H1 (cell line): ENCODE data around the gene EN2. TPM values are rescaled to one million over a fixed set of nuclear protein-coding genes. Genes with fewer than 3 reads are reported as not detected.
A peak's percentile ranks its signal among the peaks of the same experiment; 100 is the strongest.

Source experiments
- CTCF ChIA-PET: fragments of 300-600 bp; sonication (Branson Sonifier 250); formaldehyde crosslinking; loops from one replicate; lab custom pipeline; 2021; ENCODE audit not compliant: partially characterized antibody; lab: Charles Lee
- POLR2A ChIA-PET: fragments of 300-600 bp; sonication (Branson Sonifier 250); formaldehyde crosslinking; loops from one replicate; lab custom pipeline; 2021; ENCODE audit warnings: inconsistent platforms; ENCODE audit not compliant: partially characterized antibody; lab: Charles Lee
- DNase-seq, 2 experiments: peaks; one replicate each; pipeline versions ENCODE4 v3.0.0 to v3.0.0-alpha.2; 2010 to 2022; ENCODE audit warnings: low spot score in 2 of 2, low read depth in 1 of 2, mixed read lengths in 1 of 2
- FAIRE-seq: peaks from 2 replicates; lab custom pipeline; 2011; peaks lifted over from hg19 to GRCh38; lab: Jason Lieb, UNC
- H2AFZ ChIP-seq: 2 replicates; pipeline ENCODE4 v1.8.1; 2012; ENCODE audit warnings: low read length, inconsistent platforms
- H2AK5ac ChIP-seq: 2 replicates; pipeline ENCODE4 v1.6.1; 2013; ENCODE audit warnings: low read depth, low read length
- H2BK120ac ChIP-seq: replicated peaks from 2 replicates; pipeline ENCODE3; 2013; ENCODE audit warnings: low read depth, low read length, inconsistent platforms
- H2BK12ac ChIP-seq: 2 replicates; pipeline ENCODE4 v1.6.1; 2013; ENCODE audit warnings: low read depth, low read length
- H2BK15ac ChIP-seq: 2 replicates; pipeline ENCODE4 v1.6.1; 2013; ENCODE audit warnings: low read length
- H2BK20ac ChIP-seq: 2 replicates; pipeline ENCODE4 v1.6.1; 2013; ENCODE audit warnings: low read length
- H2BK5ac ChIP-seq: 2 replicates; pipeline ENCODE4 v1.6.1; 2013; ENCODE audit warnings: low read depth, low read length
- H3K14ac ChIP-seq: 2 replicates; pipeline ENCODE4 v1.6.1; 2013; ENCODE audit warnings: inconsistent platforms; ENCODE audit not compliant: insufficient read length
- H3K18ac ChIP-seq: 2 replicates; pipeline ENCODE4 v1.6.1; 2013; ENCODE audit warnings: low read length; ENCODE audit errors: extremely low read depth
- H3K23ac ChIP-seq: 2 replicates; pipeline ENCODE4 v1.6.1; 2013; ENCODE audit warnings: inconsistent platforms; ENCODE audit not compliant: insufficient read length
- H3K23me2 ChIP-seq: 2 replicates; pipeline ENCODE4 v1.6.1; 2013; ENCODE audit warnings: low read depth, low read length
- H3K27ac ChIP-seq: 2 replicates; pipeline ENCODE4 v1.6.1; 2011; ENCODE audit warnings: low read depth, low read length, inconsistent platforms
- H3K27me3 ChIP-seq, 4 experiments: replicated peaks in 1 of 4; 1 replicate in 1 of 4; 2 replicates in 3 of 4; pipeline versions ENCODE4 v1.6.1 to v1.8.1; 2011 to 2013; ENCODE audit warnings: low read length in 3 of 4, mild to moderate bottlenecking in 3 of 4, inconsistent platforms in 2 of 4, mixed read lengths in 2 of 4, moderate library complexity in 1 of 4; ENCODE audit not compliant: control insufficient read depth in 3 of 4, insufficient read depth in 3 of 4; ENCODE audit errors: extremely low read depth in 1 of 4
- H3K36me3 ChIP-seq, 4 experiments: 2 replicates each; pipeline versions ENCODE4 v1.6.1 to v1.8.1; 2011 to 2013; ENCODE audit warnings: mild to moderate bottlenecking in 4 of 4, low read length in 3 of 4, moderate library complexity in 2 of 4, control low read depth in 1 of 4, inconsistent platforms in 1 of 4; ENCODE audit not compliant: insufficient read depth in 4 of 4, control insufficient read depth in 2 of 4
- H3K4ac ChIP-seq: replicated peaks from 2 replicates; pipeline ENCODE3; 2013; ENCODE audit warnings: low read length, low read depth, mixed read lengths, inconsistent platforms; ENCODE audit not compliant: insufficient read length
- H3K4me1 ChIP-seq, 4 experiments: replicated peaks in 1 of 4; 1 replicate in 1 of 4; 2 replicates in 3 of 4; pipeline versions ENCODE4 v1.6.1 to v1.8.1; 2011 to 2013; ENCODE audit warnings: low read length in 3 of 4, inconsistent platforms in 2 of 4, mixed read lengths in 1 of 4; ENCODE audit not compliant: insufficient read depth in 4 of 4, control insufficient read depth in 3 of 4
- H3K4me2 ChIP-seq, 2 experiments: 2 replicates each; pipeline versions ENCODE4 v1.6.1 to v1.8.1; 2011 to 2013; ENCODE audit warnings: low read depth in 2 of 2, low read length in 2 of 2, control low read depth in 1 of 2, inconsistent platforms in 1 of 2, mild to moderate bottlenecking in 1 of 2; ENCODE audit not compliant: insufficient read depth in 1 of 2
- H3K4me3 ChIP-seq, 4 experiments: fragments of 200-600, 300-600 bp in 1 of 4; sonication (generic), shearing (Covaris generic), sonication (Bioruptor Twin) in 1 of 4; 2 replicates each; pipeline versions ENCODE4 v1.5.1 to v1.8.1; 2011 to 2016; ENCODE audit warnings: low read length in 4 of 4, low read depth in 3 of 4, control low read depth in 2 of 4, inconsistent platforms in 2 of 4, mild to moderate bottlenecking in 2 of 4, mixed read lengths in 1 of 4, moderate library complexity in 1 of 4; ENCODE audit not compliant: insufficient read depth in 2 of 4; ENCODE audit errors: extremely low read depth in 1 of 4
- H3K56ac ChIP-seq: replicated peaks from 2 replicates; pipeline ENCODE3; 2013; ENCODE audit warnings: low read depth, mild to moderate bottlenecking, mixed read lengths, low read length, inconsistent platforms; ENCODE audit not compliant: insufficient read length
- H3K79me1 ChIP-seq: 2 replicates; pipeline ENCODE4 v1.6.1; 2013; ENCODE audit warnings: low read depth, low read length, control low read depth
- H3K79me2 ChIP-seq, 2 experiments: 2 replicates each; pipeline versions ENCODE4 v1.6.1 to v1.8.1; 2012 to 2013; ENCODE audit warnings: low read length in 2 of 2, mild to moderate bottlenecking in 2 of 2, inconsistent platforms in 1 of 2; ENCODE audit not compliant: insufficient read depth in 2 of 2, control insufficient read depth in 1 of 2
- H3K9ac ChIP-seq, 4 experiments: replicated peaks in 1 of 4; 1 replicate in 1 of 4; 2 replicates in 3 of 4; pipeline versions ENCODE4 v1.6.1 to v1.8.1; 2011 to 2013; ENCODE audit warnings: low read depth in 3 of 4, low read length in 3 of 4, control low read depth in 2 of 4, mild to moderate bottlenecking in 2 of 4, moderate library complexity in 2 of 4, inconsistent platforms in 1 of 4; ENCODE audit errors: extremely low read depth in 1 of 4
- H3K9me3 ChIP-seq, 2 experiments: 2 replicates each; pipeline versions ENCODE4 v1.6.1 to v1.8.1; 2012 to 2013; ENCODE audit warnings: mild to moderate bottlenecking in 2 of 2, moderate library complexity in 2 of 2, control low read depth in 1 of 2, inconsistent platforms in 1 of 2, low read depth in 1 of 2, low read length in 1 of 2, mixed read lengths in 1 of 2; ENCODE audit not compliant: insufficient read depth in 2 of 2
- H4K20me1 ChIP-seq, 2 experiments: replicated peaks in 1 of 2; 2 replicates each; pipeline versions ENCODE3 to v1.8.1; 2011 to 2013; ENCODE audit warnings: inconsistent platforms in 2 of 2, low read length in 2 of 2, mild to moderate bottlenecking in 1 of 2; ENCODE audit not compliant: insufficient read depth in 2 of 2, control insufficient read depth in 1 of 2
- H4K5ac ChIP-seq: 2 replicates; pipeline ENCODE4 v1.6.1; 2013; ENCODE audit warnings: low read length, low read depth, mixed read lengths, inconsistent platforms; ENCODE audit not compliant: insufficient read length
- H4K8ac ChIP-seq: 2 replicates; pipeline ENCODE4 v1.8.0; 2013; ENCODE audit warnings: mild to moderate bottlenecking, moderate library complexity, low read length, inconsistent platforms; ENCODE audit not compliant: insufficient read depth; ENCODE audit errors: extremely low read depth
- H4K91ac ChIP-seq: replicated peaks from 2 replicates; pipeline ENCODE3; 2013; ENCODE audit warnings: low read length, mixed read lengths, inconsistent platforms; ENCODE audit not compliant: insufficient read length
- EZH2 ChIP-seq: fragments of 200-600 bp; sonication (generic); IDR thresholded peaks from 2 replicates; pipeline ENCODE4 v1.7.1; 2012; ENCODE audit warnings: low read depth, mild to moderate bottlenecking, moderate library complexity, low read length, inconsistent platforms; ENCODE audit not compliant: severe bottlenecking
- HDAC2 ChIP-seq, 2 experiments: fragments of 300-600 bp in 1 of 2; sonication (generic) in 1 of 2; IDR thresholded peaks; 2 replicates each; pipeline ENCODE4 v1.6.1; 2011 to 2012; ENCODE audit warnings: low read depth in 2 of 2, low read length in 2 of 2, mild to moderate bottlenecking in 2 of 2, moderate library complexity in 2 of 2, borderline replicate concordance in 1 of 2, inconsistent platforms in 1 of 2
- RNF2 ChIP-seq: fragments of 200-900, 300-1000 bp; sonication (generic); IDR thresholded peaks from 2 replicates; pipeline ENCODE4 v1.7.1; 2016; ENCODE audit warnings: borderline replicate concordance, low read depth, mild to moderate bottlenecking, antibody characterized with exemption, low read length; ENCODE audit not compliant: poor library complexity, severe bottlenecking; ENCODE audit errors: missing control alignments
- SUZ12 ChIP-seq: fragments of 200-600 bp; sonication (generic); IDR thresholded peaks from 2 replicates; pipeline ENCODE4 v1.6.1; 2012; ENCODE audit warnings: mild to moderate bottlenecking, inconsistent platforms, low read length, moderate library complexity, mixed read lengths
- WGBS, 2 experiments: shearing (Covaris generic) in 1 of 2; methylation state at CpG; one replicate each; pipeline versions ENCODE4 v1.1.6 to v1.1.7; 2013 to 2015; ENCODE audit warnings: low lambda C conversion rate in 2 of 2, mixed read lengths in 2 of 2, inconsistent platforms in 1 of 2, low coverage in 1 of 2, missing lambda C conversion rate in 1 of 2; ENCODE audit not compliant: insufficient replicate concordance in 2 of 2, insufficient coverage in 1 of 2, insufficient read length in 1 of 2; ENCODE audit errors: extremely low coverage in 1 of 2, missing lambda C conversion rate in 1 of 2; 5-methylcytosine and 5-hydroxymethylcytosine counted together
- polyA plus RNA-seq, 7 experiments: library from polyadenylated mRNA; depleted of rRNA in 3 of 7; stranded (reverse) in 5 of 7; unstranded in 2 of 7; fragments of >200 nt in 5 of 7; fragments of 200-250 nt in 2 of 7; gene quantifications; 1 replicate in 5 of 7; 2 replicates in 1 of 7; 4 replicates in 1 of 7; pipeline versions ENCODE4 v1.2.1 to v1.2.3, GENCODE V29; 2011 to 2013; ENCODE audit warnings: missing spikeins in 2 of 7, mixed read lengths in 2 of 7
- total RNA-seq: library from RNA; stranded (reverse); fragmentation: NEBNext Ultra II Directional; extraction: Animal tissue kit (Norgen Biotek cat#: 25700); gene quantifications from 2 replicates; pipeline ENCODE4 v1.2.1, GENCODE V29; 2021
- TF ChIP-seq, protein P1 (sequence below): IDR thresholded peaks from 2 replicates; pipeline ENCODE4 v1.6.1; 2012; ENCODE audit warnings: inconsistent platforms

Gene EN2
- total and polyA plus RNA-seq, 2 of the 8 experiments (the other 6 are each of a cell fraction or from before 2014, with no cell fraction given), result not detected

DNA sequence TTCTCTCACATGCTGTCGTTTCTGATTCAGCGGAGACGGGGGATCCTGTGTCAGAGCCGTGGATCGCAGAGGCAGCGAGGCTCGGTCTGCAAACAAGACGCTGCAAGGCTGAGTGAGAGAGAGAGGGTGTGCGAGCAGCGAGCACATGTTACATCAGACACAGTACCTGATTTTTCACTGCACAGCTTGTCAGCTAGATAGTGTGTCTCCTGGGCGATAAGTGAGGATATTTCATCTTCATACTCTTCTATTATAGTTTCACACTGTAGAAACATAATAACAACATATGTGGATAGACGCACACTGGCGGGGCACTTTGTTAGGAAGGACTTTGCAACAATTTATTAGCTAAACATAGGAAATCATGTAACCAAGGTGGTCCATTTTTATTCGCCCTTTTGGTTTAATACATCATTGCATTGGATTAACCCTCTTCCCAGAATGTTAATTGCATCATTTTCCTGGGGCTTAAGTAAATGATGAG lies 49.0 kb downstream of the EN2 start:
- TF ChIP-seq HDAC2 (IDR thresholded peaks at IDR 0.05; ENCODE audit: borderline replicate concordance in 1 of 2, low read depth in 2 of 2, low read length in 2 of 2) (no peak), SUZ12 (peak; percentile 84), EZH2 (peak; percentile 85), RNF2 (peak; percentile 99)
- TF ChIP-seq, protein P1, sequence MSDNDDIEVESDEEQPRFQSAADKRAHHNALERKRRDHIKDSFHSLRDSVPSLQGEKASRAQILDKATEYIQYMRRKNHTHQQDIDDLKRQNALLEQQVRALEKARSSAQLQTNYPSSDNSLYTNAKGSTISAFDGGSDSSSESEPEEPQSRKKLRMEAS, result peak; percentile 56; the same call in 1 of the 2 replicates
- POLR2A ChIA-PET, result no interaction called here
- CTCF ChIA-PET, result interaction anchor here (0.7 to 1.2 kb wide), 5 partner anchors 11 to 1509 kb away, joined by 3 to 5 read pairs (median 3); no protein-coding TSS in a partner anchor

More for the DNA sequence above, 49.0 kb downstream of the EN2 start:
- Histone ChIP-seq H2AK5ac (no peak overlapping the region), H3K4me2 (peak overlapping the region in 1 of 2 experiments; percentile 11; a peak in 2 of 4 replicates), H2BK120ac (no peak overlapping the region), H3K36me3 (no peaks in the 10 kb centered on the region; a peak in 1 of 8 replicates), H2BK12ac (0 out of 2 replicates have a peak overlapping the region, but pooled peaks have one; percentile 3), H2BK15ac (no peak overlapping the region), H3K4me3 (no peak overlapping the region), H3K56ac (no peak overlapping the region), H2BK20ac (no peak overlapping the region), H2AFZ (no peak overlapping the region), H3K18ac (no peak overlapping the region), H4K91ac (no peak overlapping the region), H3K27me3 (peaks cover 66 to 98% (median 84%) of the 10 kb centered on the region in 4 experiments), H3K4me1 (peaks cover 0 to 14% (median 2%) of the 10 kb centered on the region in 4 experiments; a peak in 5 of 7 replicates), H4K20me1 (peaks cover 15 to 16% of the 10 kb centered on the region in 2 experiments), H3K4ac (no peak overlapping the region), H3K9me3 (no peaks in the 10 kb centered on the region), H3K79me1 (no peaks in the 10 kb centered on the region), H4K5ac (no peak overlapping the region), H3K23ac (no peak overlapping the region), H3K14ac (no peak overlapping the region), H2BK5ac (no peak overlapping the region), H3K79me2 (no peaks in the 10 kb centered on the region), H3K23me2 (peaks cover 3% of the 10 kb centered on the region), H3K27ac (no peak overlapping the region), H3K9ac (no peak overlapping the region), H4K8ac (no peak overlapping the region)
- FAIRE-seq, result no peak
- no peak for DNase-seq
- 11% methylated on average over 14 of the region's 14 CpGs; no CpG with 5 or more reads in 1 of the 2 experiments for WGBS, 2 experiments
